Body of pancreas (tissue), 4 donors: ENCODE data around the gene CHEK1. TPM values are rescaled to one million over a fixed set of nuclear protein-coding genes. Genes with fewer than 3 reads are reported as not detected.

ENCODE experiments used
- ATAC-seq: fragments of 150-250 bp; one replicate; pipeline ENCODE4 v1.9.1; 2016
- DNase-seq, 4 donors: peaks; one replicate each; pipeline ENCODE4 v3.0.0-alpha.2; 2019
- H3K27ac ChIP-seq, 4 donors: fragments of 200-600 bp; sonication (generic); 1 replicate in 3 of 4; 2 replicates in 1 of 4; pipeline versions ENCODE4 v1.5.1 to v1.6.1; 2016 to 2019; ENCODE audit warnings: mild to moderate bottlenecking in 1 of 4, mixed read lengths in 1 of 4, moderate library complexity in 1 of 4
- H3K27me3 ChIP-seq, 2 donors: fragments of 200-600 bp; sonication (generic); one replicate each; pipeline ENCODE4 v1.6.0; 2016; ENCODE audit warnings: mild to moderate bottlenecking in 1 of 2
- H3K36me3 ChIP-seq, 2 donors: fragments of 200-600 bp; sonication (generic); replicated peaks in 1 of 2; 2 replicates each; pipeline ENCODE4 v1.5.1; 2016; ENCODE audit warnings: low read depth in 2 of 2; ENCODE audit not compliant: insufficient read depth in 1 of 2
- H3K4me1 ChIP-seq: fragments of 200-600 bp; sonication (generic); one replicate; pipeline ENCODE4 v1.6.0; 2016
- H3K4me3 ChIP-seq, 2 donors: fragments of 200-600 bp; sonication (generic); 1 replicate in 1 of 2; 2 replicates in 1 of 2; pipeline ENCODE4 v1.5.1; 2016 to 2019
- H3K9me3 ChIP-seq, 3 donors: fragments of 200-600 bp; sonication (generic); 1 replicate in 2 of 3; 2 replicates in 1 of 3; pipeline ENCODE4 v1.5.1; 2016
- POLR2A ChIP-seq, 3 donors: fragments of 450-650 bp; IDR thresholded peaks; one replicate each; pipeline ENCODE4 v1.6.1; 2016; ENCODE audit warnings: antibody characterized with exemption in 3 of 3, mild to moderate bottlenecking in 2 of 3
- WGBS, 2 donors: methylation state at CpG; one replicate each; pipeline ENCODE4 v1.1.5; 2017; 5-methylcytosine and 5-hydroxymethylcytosine counted together
- intact Hi-C: fragments of 100-400 bp; cut with DNase I; formaldehyde crosslinking; loops from one replicate; pipeline ENCODE4 v1.15.1; 2023
- total RNA-seq, 2 donors: library from RNA; depleted of rRNA; stranded (reverse); fragments of >200 nt; gene quantifications; one replicate each; pipeline ENCODE4 v1.1.0, GENCODE V29; 2016
- TF ChIP-seq, protein P1 (sequence below), 7 experiments: fragments of 450-650 bp in 4 of 7; fragments of 200-600 bp in 3 of 7; sonication (generic) in 3 of 7; IDR thresholded peaks; one replicate each; pipeline ENCODE4 v1.5.1; 2016 to 2019; ENCODE audit warnings: antibody characterized with exemption in 7 of 7

Gene CHEK1
- total RNA-seq, 2 donors from 2014 or later, result 0.33 to 1.8 TPM

DNA sequence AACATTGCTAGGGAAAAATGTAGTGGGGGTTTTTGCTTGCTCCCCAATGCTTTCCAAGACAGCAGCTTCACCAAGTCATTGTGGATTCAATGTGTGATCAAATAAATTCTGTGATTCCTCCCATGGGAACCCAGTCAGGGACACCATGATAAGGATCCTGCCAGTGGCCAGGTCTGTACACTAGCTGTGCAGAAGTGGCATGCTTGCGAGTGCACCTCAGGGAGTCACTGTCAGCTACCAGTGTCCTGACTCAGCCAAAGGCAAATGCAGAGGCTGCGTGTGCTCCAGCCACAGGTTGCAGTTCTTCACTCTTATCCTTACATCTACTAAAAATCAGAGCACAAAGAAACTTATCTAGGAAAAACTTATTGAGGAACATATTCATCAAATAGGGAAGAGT is 65.0 kb downstream of the CHEK1 start:
- ATAC-seq (no peak), DNase-seq (no peak)
- Histone ChIP-seq H3K9me3 (no peaks in the 10 kb centered on the region), H3K27me3 (no peaks in the 10 kb centered on the region), H3K4me3 (no peak overlapping the region), H3K4me1 (no peaks in the 10 kb centered on the region), H3K27ac (no peak overlapping the region), H3K36me3 (no peaks in the 10 kb centered on the region)
- intact Hi-C loops, result no loop called here
- WGBS, 2 donors, result 84 to 87% methylated on average over 2 of the region's 2 CpGs
- no peak for TF ChIP-seq POLR2A (IDR thresholded peaks at IDR 0.05)
- TF ChIP-seq, protein P1, sequence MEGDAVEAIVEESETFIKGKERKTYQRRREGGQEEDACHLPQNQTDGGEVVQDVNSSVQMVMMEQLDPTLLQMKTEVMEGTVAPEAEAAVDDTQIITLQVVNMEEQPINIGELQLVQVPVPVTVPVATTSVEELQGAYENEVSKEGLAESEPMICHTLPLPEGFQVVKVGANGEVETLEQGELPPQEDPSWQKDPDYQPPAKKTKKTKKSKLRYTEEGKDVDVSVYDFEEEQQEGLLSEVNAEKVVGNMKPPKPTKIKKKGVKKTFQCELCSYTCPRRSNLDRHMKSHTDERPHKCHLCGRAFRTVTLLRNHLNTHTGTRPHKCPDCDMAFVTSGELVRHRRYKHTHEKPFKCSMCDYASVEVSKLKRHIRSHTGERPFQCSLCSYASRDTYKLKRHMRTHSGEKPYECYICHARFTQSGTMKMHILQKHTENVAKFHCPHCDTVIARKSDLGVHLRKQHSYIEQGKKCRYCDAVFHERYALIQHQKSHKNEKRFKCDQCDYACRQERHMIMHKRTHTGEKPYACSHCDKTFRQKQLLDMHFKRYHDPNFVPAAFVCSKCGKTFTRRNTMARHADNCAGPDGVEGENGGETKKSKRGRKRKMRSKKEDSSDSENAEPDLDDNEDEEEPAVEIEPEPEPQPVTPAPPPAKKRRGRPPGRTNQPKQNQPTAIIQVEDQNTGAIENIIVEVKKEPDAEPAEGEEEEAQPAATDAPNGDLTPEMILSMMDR (IDR thresholded peaks at IDR 0.05), result no peak

DNA sequence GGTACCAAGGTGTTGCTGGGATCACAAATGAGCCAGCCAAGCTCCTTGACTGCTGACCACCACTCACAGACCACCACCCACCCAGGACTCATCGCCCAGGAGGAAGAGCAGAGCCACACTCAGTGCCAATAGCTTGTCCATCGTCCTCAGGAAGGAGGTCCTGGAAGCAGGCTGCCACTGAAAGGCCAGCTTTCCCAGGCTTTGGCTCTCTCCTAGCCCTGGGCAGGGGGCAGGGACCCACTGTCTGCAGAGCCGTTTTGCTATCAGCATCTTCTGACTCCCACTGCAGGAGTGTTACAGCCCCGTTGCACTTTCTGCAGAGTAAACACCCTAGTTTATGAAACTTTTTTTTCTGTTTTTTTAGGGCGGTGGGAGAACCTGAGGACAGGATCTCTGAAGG is 67.9 kb downstream of the CHEK1 start:
- ATAC-seq (no peak), DNase-seq (no peak)
- H3K4me3 ChIP-seq, result no peak overlapping the region
- WGBS, 2 donors, result 58 to 61% methylated on average over 5 of the region's 5 CpGs
- TF ChIP-seq, protein P1 (IDR thresholded peaks at IDR 0.05), result no peak
- TF ChIP-seq POLR2A (IDR thresholded peaks at IDR 0.05), result no peak
- intact Hi-C loops, result no loop called here
- H3K27ac ChIP-seq, result no peak overlapping the region
- no peaks in the 10 kb centered on the region for H3K36me3 ChIP-seq
- no peaks in the 10 kb centered on the region for H3K27me3 ChIP-seq
- no peaks in the 10 kb centered on the region for H3K9me3 ChIP-seq
- no peaks in the 10 kb centered on the region for H3K4me1 ChIP-seq

- TF ChIP-seq POLR2A (IDR thresholded peaks at IDR 0.05), result no peak
- TF ChIP-seq, protein P1 (IDR thresholded peaks at IDR 0.05), result no peak
- Histone ChIP-seq H3K27me3 (no peaks in the 10 kb centered on the region), H3K4me1 (no peaks in the 10 kb centered on the region), H3K36me3 (no peaks in the 10 kb centered on the region), H3K9me3 (no peaks in the 10 kb centered on the region), H3K4me3 (no peak overlapping the region), H3K27ac (no peak overlapping the region)
- ATAC-seq, result no peak
- no peak for DNase-seq
- WGBS, 2 donors, result 26 to 35% methylated on average over 2 of the region's 2 CpGs
- intact Hi-C loops, result no loop called here
Observed at GRCh38 chr11:125694951-125695350, 70.0 kb downstream of the CHEK1 start.

GRCh38 chr11:125701018-125701610 is 76.2 kb downstream of the CHEK1 start:
- intact Hi-C loops, result no loop called here
- no peak for TF ChIP-seq POLR2A (IDR thresholded peaks at IDR 0.05)
- TF ChIP-seq, protein P1 (IDR thresholded peaks at IDR 0.05), result no peak
- ATAC-seq, result no peak
- WGBS, 2 donors, result 71 to 73% methylated on average over 6 of the region's 6 CpGs
- Histone ChIP-seq H3K27me3 (no peaks in the 10 kb centered on the region), H3K4me3 (no peak overlapping the region), H3K4me1 (no peaks in the 10 kb centered on the region), H3K36me3 (no peaks in the 10 kb centered on the region), H3K9me3 (no peaks in the 10 kb centered on the region), H3K27ac (no peak overlapping the region)
- no peak for DNase-seq
